ENCODE measurements around the gene TBX18.

GRCh38 chr6:84756466-84756865, 7.9 kb downstream of the TBX18 start:
- TF ChIP-seq CTCF (IDR thresholded peaks at IDR 0.05) (no peak), POLR2A (IDR thresholded peaks at IDR 0.05) (no peak), EP300 (IDR thresholded peaks at IDR 0.05) (no peak), POLR2AphosphoS5 (IDR thresholded peaks at IDR 0.05) (no peak)

All from suprapubic skin (tissue), 4 donors.